Sigmoid colon (tissue), 7 donors: ENCODE results near the gene GNG2. TPM values are rescaled to one million over a fixed set of nuclear protein-coding genes. Genes with fewer than 3 reads are reported as not detected.

Experiments used
- DNase-seq: peaks from one replicate; pipeline ENCODE4 v3.0.0-alpha.2; 2019
- H3K27ac ChIP-seq, 4 donors: fragments of 200-600 bp; sonication (generic); one replicate each; pipeline ENCODE4 v1.5.1; 2016 to 2019; ENCODE audit warnings: mild to moderate bottlenecking in 1 of 4
- H3K27me3 ChIP-seq, 3 donors: fragments of 200-600 bp; sonication (generic); one replicate each; pipeline ENCODE4 v1.5.1; 2019; ENCODE audit warnings: mild to moderate bottlenecking in 1 of 3
- H3K36me3 ChIP-seq, 4 donors: fragments of 200-600 bp; sonication (generic); one replicate each; pipeline ENCODE4 v1.5.1; 2016 to 2019
- H3K4me1 ChIP-seq, 4 donors: fragments of 200-600 bp; sonication (generic); one replicate each; pipeline ENCODE4 v1.5.1; 2017 to 2019
- H3K4me3 ChIP-seq, 4 donors: fragments of 200-600 bp; sonication (generic); one replicate each; pipeline ENCODE4 v1.5.1; 2017 to 2019; ENCODE audit warnings: mild to moderate bottlenecking in 2 of 4, moderate library complexity in 1 of 4
- H3K9me3 ChIP-seq, 4 donors: fragments of 200-600 bp in 3 of 4; sonication (generic) in 3 of 4; one replicate each; pipeline versions ENCODE4 v1.5.1 to v1.6.1; 2013 to 2019
- EP300 ChIP-seq, 4 donors: sonication (generic); formaldehyde crosslinking; IDR thresholded peaks; one replicate each; pipeline ENCODE4 v1.6.1; 2017; ENCODE audit warnings: antibody characterized with exemption in 4 of 4
- POLR2A ChIP-seq, 2 donors: fragments of 450-650 bp; IDR thresholded peaks; one replicate each; pipeline ENCODE4 v1.6.1; 2016; ENCODE audit warnings: antibody characterized with exemption in 2 of 2, mild to moderate bottlenecking in 2 of 2, moderate library complexity in 2 of 2
- POLR2AphosphoS5 ChIP-seq, 4 donors: sonication (generic); formaldehyde crosslinking; IDR thresholded peaks; one replicate each; pipeline ENCODE4 v1.6.1; 2017; ENCODE audit warnings: antibody characterized with exemption in 4 of 4
- WGBS, 2 donors: extraction: QIAGEN DNeasy Blood & Tissue Kit; methylation state at CpG; one replicate each; pipeline ENCODE4 v1.1.7; 2013; 5-methylcytosine and 5-hydroxymethylcytosine counted together
- intact Hi-C: fragments of 100-400 bp; cut with DNase I; formaldehyde crosslinking; loops from one replicate; pipeline ENCODE4 v1.15.1; 2023
- polyA plus RNA-seq, 3 donors: library from polyadenylated mRNA; stranded (reverse); fragments of 200-250 nt; gene quantifications; one replicate each; pipeline ENCODE4 v1.2.3, GENCODE V29; 2013
- total RNA-seq, 4 donors: library from RNA; depleted of rRNA; stranded (reverse); fragments of >200 nt; gene quantifications; one replicate each; pipeline ENCODE4 v1.1.0, GENCODE V29; 2016
- TF ChIP-seq, protein P1 (sequence below), 4 experiments: fragments of 450-650 bp in 3 of 4; fragments of 200-600 bp in 1 of 4; IDR thresholded peaks; one replicate each; pipeline ENCODE4 v1.5.1; 2016 to 2019; ENCODE audit warnings: antibody characterized with exemption in 4 of 4, mild to moderate bottlenecking in 3 of 4, moderate library complexity in 2 of 4
- donor health status: healthy with polysubstance abuse.
- donor health status: Bipolar disorder and iron deficiency.
- donor health status: healthy.

GNG2 gene
- total and polyA plus RNA-seq, 7 donors, result 9.5 to 44.2 (median 27.3) TPM

- Histone ChIP-seq H3K4me1 (peaks cover 0 to 25% (median 10%) of the 10 kb centered on the region in 4 donors), H3K36me3 (no peaks in the 10 kb centered on the region), H3K4me3 (no peak overlapping the region), H3K27me3 (no peaks in the 10 kb centered on the region), H3K9me3 (no peaks in the 10 kb centered on the region), H3K27ac (no peak overlapping the region)
- no peak for TF ChIP-seq POLR2A (IDR thresholded peaks at IDR 0.05)
- TF ChIP-seq, protein P1, sequence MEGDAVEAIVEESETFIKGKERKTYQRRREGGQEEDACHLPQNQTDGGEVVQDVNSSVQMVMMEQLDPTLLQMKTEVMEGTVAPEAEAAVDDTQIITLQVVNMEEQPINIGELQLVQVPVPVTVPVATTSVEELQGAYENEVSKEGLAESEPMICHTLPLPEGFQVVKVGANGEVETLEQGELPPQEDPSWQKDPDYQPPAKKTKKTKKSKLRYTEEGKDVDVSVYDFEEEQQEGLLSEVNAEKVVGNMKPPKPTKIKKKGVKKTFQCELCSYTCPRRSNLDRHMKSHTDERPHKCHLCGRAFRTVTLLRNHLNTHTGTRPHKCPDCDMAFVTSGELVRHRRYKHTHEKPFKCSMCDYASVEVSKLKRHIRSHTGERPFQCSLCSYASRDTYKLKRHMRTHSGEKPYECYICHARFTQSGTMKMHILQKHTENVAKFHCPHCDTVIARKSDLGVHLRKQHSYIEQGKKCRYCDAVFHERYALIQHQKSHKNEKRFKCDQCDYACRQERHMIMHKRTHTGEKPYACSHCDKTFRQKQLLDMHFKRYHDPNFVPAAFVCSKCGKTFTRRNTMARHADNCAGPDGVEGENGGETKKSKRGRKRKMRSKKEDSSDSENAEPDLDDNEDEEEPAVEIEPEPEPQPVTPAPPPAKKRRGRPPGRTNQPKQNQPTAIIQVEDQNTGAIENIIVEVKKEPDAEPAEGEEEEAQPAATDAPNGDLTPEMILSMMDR (IDR thresholded peaks at IDR 0.05), result no peak
- no peak for TF ChIP-seq EP300 (IDR thresholded peaks at IDR 0.05)
- no peak for TF ChIP-seq POLR2AphosphoS5 (IDR thresholded peaks at IDR 0.05)
- no peak for DNase-seq
- intact Hi-C loops, result no loop called here
- WGBS, 2 donors, result 85 to 87% methylated on average over 5 of the region's 5 CpGs
These were observed 1.3 kb upstream of the GNG2 start for GRCh38 chr14:51859131-51859530.

GRCh38 chr14:51860825-51861499, 550 bp downstream of the GNG2 start:
- TF ChIP-seq EP300 (IDR thresholded peaks at IDR 0.05), result no peak
- TF ChIP-seq, protein P1 (IDR thresholded peaks at IDR 0.05), result no peak
- no peak for TF ChIP-seq POLR2AphosphoS5 (IDR thresholded peaks at IDR 0.05)
- no peak for TF ChIP-seq POLR2A (IDR thresholded peaks at IDR 0.05)
- Histone ChIP-seq H3K4me1 (peaks cover 0 to 25% (median 10%) of the 10 kb centered on the region in 4 donors), H3K4me3 (peak overlapping the region; percentile 39 to 52 (median 44)), H3K36me3 (no peaks in the 10 kb centered on the region), H3K9me3 (no peaks in the 10 kb centered on the region), H3K27ac (peak overlapping the region; percentile 32 to 71 (median 62)), H3K27me3 (no peaks in the 10 kb centered on the region)
- intact Hi-C loops, result loop anchor here (2.0 to 5.0 kb wide), 2 partner anchors 101 to 118 kb away; no protein-coding TSS in a partner anchor
- WGBS, 2 donors, result 3 to 4% methylated on average over 12 of the region's 12 CpGs
- DNase-seq, result no peak

DNA sequence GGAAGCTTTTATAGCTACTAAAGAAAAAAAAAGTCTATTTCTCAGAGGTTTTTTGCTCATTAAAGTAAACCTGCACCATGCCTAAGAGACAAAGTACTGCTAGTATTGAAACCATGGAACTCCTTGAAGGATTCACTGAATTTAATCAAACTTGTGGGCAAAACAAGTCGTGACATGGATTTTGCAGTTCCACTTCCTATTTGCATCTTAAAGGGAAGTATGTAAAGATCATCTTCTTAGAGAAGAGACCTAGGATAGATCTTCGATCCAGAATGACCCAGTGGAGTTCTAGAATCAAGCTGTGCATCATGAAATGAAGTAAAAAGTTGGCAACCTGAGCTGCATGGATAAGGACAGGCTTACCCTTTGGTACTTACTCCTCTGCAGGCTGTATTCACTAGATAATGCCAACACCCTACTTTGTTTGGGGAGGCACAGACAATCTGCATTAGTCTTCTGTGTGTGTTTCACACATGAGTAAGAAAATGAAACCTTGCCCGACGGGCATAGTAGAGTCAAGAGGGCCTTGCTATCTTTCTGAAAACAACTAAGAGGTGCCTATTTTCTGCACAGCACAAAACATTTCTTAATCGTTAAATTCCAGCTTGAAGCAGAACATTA, 1.9 kb downstream of the GNG2 start:
- no peaks in the 10 kb centered on the region for H3K9me3 ChIP-seq
- DNase-seq, result no peak
- WGBS, 2 donors, result 44 to 71% methylated on average over 5 of the region's 5 CpGs
- H3K36me3 ChIP-seq, result no peaks in the 10 kb centered on the region
- peak overlapping the region in 2 of 4 donors; percentile 69 to 71 for H3K27ac ChIP-seq
- no peak for TF ChIP-seq POLR2A (IDR thresholded peaks at IDR 0.05)
- no peak for TF ChIP-seq POLR2AphosphoS5 (IDR thresholded peaks at IDR 0.05)
- TF ChIP-seq, protein P1 (IDR thresholded peaks at IDR 0.05), result no peak
- TF ChIP-seq EP300 (IDR thresholded peaks at IDR 0.05), result no peak
- peaks cover 0 to 25% (median 10%) of the 10 kb centered on the region in 4 donors for H3K4me1 ChIP-seq
- no peaks in the 10 kb centered on the region for H3K27me3 ChIP-seq
- peak overlapping the region in 3 of 4 donors; percentile 39 to 52 (median 50) for H3K4me3 ChIP-seq
- intact Hi-C loops, result loop anchor here (5.0 kb wide), 1 partner anchor 100 kb away; no protein-coding TSS in a partner anchor

DNA sequence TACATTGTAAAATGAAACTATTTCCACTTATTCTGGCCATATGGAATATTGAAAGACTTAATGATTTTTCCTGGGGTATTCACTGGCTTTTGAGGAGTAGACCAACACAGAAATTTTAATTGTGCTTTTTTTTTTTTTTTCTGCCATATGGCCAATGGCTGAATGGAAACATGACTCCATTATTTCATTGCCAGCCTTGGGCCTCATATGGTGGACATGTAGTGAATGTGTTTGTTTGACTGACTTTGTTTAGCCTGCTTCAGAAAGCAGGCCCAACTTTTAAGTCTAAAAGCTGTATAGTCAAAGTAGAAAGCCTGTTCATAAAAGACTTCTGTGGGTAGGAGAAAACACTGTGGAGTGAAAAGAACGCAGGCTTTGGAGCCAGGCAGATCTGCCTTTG, 2.4 kb downstream of the GNG2 start:
- Histone ChIP-seq H3K36me3 (no peaks in the 10 kb centered on the region), H3K9me3 (no peaks in the 10 kb centered on the region), H3K4me3 (peak overlapping the region in 2 of 4 donors; percentile 50 to 52), H3K4me1 (peaks cover 0 to 25% (median 10%) of the 10 kb centered on the region in 4 donors), H3K27me3 (no peaks in the 10 kb centered on the region), H3K27ac (peak overlapping the region in 2 of 4 donors; percentile 69 to 71)
- TF ChIP-seq, protein P1 (IDR thresholded peaks at IDR 0.05), result no peak
- TF ChIP-seq EP300 (IDR thresholded peaks at IDR 0.05), result no peak
- no peak for TF ChIP-seq POLR2A (IDR thresholded peaks at IDR 0.05)
- TF ChIP-seq POLR2AphosphoS5 (IDR thresholded peaks at IDR 0.05), result no peak
- DNase-seq, result no peak
- intact Hi-C loops, result loop anchor here (5.0 kb wide), 1 partner anchor 99 kb away; no protein-coding TSS in a partner anchor
- 83 to 92% methylated on average over 1 of the region's 1 CpG for WGBS, 2 donors
